Nephron (organoid): ENCODE results near the gene FAM193B.

ENCODE experiments used
- H3K27ac Mint-ChIP-seq, 3 experiments: 2 replicates each; pipeline ENCODE4 v1.8.0; 2020; ENCODE audit warnings: mixed read lengths in 3 of 3, mild to moderate bottlenecking in 2 of 3, moderate library complexity in 1 of 3
- H3K27me3 Mint-ChIP-seq: 2 replicates; pipeline ENCODE4 v1.8.0; 2021; ENCODE audit warnings: low read depth, mild to moderate bottlenecking, moderate library complexity, mixed read lengths
- H3K36me3 Mint-ChIP-seq: 2 replicates; pipeline ENCODE4 v1.8.0; 2020; ENCODE audit warnings: low read depth, mixed read lengths
- H3K4me1 Mint-ChIP-seq: 2 replicates; pipeline ENCODE4 v1.8.0; 2020; ENCODE audit warnings: mixed read lengths
- H3K4me3 Mint-ChIP-seq, 3 experiments: 2 replicates each; pipeline ENCODE4 v1.8.0; 2020; ENCODE audit warnings: mild to moderate bottlenecking in 3 of 3, mixed read lengths in 3 of 3, moderate library complexity in 2 of 3
- H3K9me3 Mint-ChIP-seq: 2 replicates; pipeline ENCODE4 v1.8.0; 2020; ENCODE audit warnings: mixed read lengths
- TF ChIP-seq, protein P1 (sequence below), 3 experiments: fragments of 200-600 bp; sonication (generic); IDR thresholded peaks; one replicate each; pipeline ENCODE4 v1.5.0; 2021; ENCODE audit warnings: antibody characterized with exemption in 3 of 3; ENCODE audit not compliant: unreplicated experiment in 3 of 3

Gene FAM193B

DNA sequence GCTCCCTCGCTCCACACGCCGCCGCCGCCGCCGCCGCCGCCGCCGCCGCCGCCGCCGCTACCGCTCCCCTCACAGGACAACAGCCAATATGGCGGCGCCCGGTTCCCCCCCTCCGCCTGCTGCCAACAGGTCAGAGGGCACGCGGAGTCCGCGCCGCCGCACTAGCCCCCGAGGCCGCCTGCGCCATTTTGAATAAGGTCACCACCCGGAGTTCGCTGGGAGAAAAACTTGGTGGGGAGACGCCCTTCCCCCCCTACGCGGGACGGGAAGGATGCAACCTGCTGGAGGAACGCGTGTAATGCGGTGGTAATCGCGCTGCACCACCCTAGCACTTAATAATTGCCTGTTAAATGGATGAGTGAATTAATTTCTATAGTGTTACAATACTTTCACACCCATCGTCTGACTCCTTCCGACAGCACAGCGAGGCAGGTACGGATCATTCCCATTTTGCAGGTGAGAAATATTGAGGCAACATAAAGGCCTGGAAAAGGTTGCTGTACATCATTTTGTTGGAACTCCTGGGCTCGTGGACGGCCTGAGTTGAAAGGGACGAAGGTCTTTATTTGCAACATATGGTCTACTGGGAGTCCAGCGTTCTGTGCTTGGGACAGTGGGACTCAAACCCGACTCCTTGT is at the start of gene FAM193B:
TSS of gene FAM193B (minus strand) at position 90 of the 638 bp plus-strand sequence. CDS start 105 bp downstream, outside the sequence.
- H3K4me1 Mint-ChIP-seq = peaks cover 37% of the 10 kb centered on the region
- H3K36me3 Mint-ChIP-seq = peaks cover 8% of the 10 kb centered on the region
- peak within 1 kb of the TSS; percentile 88 to 95 (median 92) for H3K4me3 Mint-ChIP-seq
- no peaks in the 10 kb centered on the region for H3K27me3 Mint-ChIP-seq
- TF ChIP-seq, protein P1, sequence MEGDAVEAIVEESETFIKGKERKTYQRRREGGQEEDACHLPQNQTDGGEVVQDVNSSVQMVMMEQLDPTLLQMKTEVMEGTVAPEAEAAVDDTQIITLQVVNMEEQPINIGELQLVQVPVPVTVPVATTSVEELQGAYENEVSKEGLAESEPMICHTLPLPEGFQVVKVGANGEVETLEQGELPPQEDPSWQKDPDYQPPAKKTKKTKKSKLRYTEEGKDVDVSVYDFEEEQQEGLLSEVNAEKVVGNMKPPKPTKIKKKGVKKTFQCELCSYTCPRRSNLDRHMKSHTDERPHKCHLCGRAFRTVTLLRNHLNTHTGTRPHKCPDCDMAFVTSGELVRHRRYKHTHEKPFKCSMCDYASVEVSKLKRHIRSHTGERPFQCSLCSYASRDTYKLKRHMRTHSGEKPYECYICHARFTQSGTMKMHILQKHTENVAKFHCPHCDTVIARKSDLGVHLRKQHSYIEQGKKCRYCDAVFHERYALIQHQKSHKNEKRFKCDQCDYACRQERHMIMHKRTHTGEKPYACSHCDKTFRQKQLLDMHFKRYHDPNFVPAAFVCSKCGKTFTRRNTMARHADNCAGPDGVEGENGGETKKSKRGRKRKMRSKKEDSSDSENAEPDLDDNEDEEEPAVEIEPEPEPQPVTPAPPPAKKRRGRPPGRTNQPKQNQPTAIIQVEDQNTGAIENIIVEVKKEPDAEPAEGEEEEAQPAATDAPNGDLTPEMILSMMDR (IDR thresholded peaks at IDR 0.05; ENCODE audit: unreplicated experiment in 3 of 3) = peak in 2 of 3 experiments; percentile 33
- H3K27ac Mint-ChIP-seq = peak within 1 kb of the TSS; percentile 82 to 89 (median 87)
- H3K9me3 Mint-ChIP-seq = no peaks in the 10 kb centered on the region

DNA sequence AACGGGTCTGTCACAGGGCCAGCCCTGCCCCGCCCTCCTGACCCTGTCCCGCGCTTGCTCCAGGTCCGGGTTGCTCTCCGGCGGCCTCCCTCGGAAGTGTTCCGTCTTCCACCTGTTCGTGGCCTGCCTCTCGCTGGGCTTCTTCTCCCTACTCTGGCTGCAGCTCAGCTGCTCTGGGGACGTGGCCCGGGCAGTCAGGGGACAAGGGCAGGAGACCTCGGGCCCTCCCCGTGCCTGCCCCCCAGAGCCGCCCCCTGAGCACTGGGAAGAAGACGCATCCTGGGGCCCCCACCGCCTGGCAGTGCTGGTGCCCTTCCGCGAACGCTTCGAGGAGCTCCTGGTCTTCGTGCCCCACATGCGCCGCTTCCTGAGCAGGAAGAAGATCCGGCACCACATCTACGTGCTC is 49.8 kb upstream of the FAM193B start:
- Mint-ChIP-seq H3K4me3 (no peak overlapping the region), H3K36me3 (peaks cover 8% of the 10 kb centered on the region), H3K4me1 (peaks cover 15% of the 10 kb centered on the region), H3K27me3 (no peaks in the 10 kb centered on the region), H3K9me3 (no peaks in the 10 kb centered on the region), H3K27ac (no peak overlapping the region)
- TF ChIP-seq, protein P1 (IDR thresholded peaks at IDR 0.05; ENCODE audit: unreplicated experiment in 3 of 3) = no peak

DNA sequence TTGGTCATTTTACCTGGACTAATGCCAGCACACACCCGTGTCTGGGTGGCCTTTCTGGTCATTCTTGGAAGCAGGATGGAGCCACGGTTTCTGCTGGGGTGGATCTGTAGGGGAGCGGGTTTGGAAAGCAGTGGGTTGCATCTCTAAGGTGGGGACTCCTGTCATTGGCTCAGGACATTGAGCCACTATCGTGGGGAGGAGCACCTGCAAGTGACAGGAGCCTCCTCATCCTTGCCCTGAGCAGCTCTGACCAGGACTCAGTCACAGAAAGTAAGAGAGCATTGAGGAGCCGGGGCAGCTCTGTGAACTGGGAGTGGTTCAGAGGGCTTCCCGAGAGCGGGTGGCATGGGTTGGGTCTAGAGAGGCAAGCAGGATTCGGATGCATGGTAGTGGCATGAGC is 49.3 kb upstream of the FAM193B start:
- Mint-ChIP-seq H3K27ac (peak overlapping the region in 1 of 3 experiments; percentile 57), H3K9me3 (no peaks in the 10 kb centered on the region), H3K4me3 (peak overlapping the region; percentile 28 to 52 (median 34)), H3K27me3 (no peaks in the 10 kb centered on the region), H3K4me1 (peaks cover 15% of the 10 kb centered on the region), H3K36me3 (peaks cover 8% of the 10 kb centered on the region)
- TF ChIP-seq, protein P1 (IDR thresholded peaks at IDR 0.05; ENCODE audit: unreplicated experiment in 3 of 3) = no peak

DNA sequence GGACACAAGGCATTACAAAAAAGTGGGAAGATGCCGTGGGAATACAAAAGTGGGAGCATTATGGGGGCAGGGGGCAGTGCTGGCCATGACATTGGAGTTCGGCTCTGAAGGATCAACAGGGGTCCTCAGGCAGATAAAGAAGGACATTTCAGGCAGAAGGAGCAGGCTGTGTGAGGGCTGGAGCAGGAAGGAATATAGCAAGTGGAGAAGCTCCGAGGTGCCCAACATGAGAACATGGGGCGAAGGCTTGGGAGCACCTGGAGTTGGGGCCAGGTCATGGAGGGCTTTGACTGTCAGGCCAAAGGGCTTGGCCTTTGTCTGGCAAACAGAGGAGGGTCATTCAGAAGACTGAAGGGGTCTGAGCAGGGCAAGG is 48.1 kb upstream of the FAM193B start:
- no peaks in the 10 kb centered on the region for H3K27me3 Mint-ChIP-seq
- H3K36me3 Mint-ChIP-seq = peaks cover 11% of the 10 kb centered on the region
- no peak overlapping the region for H3K27ac Mint-ChIP-seq
- no peaks in the 10 kb centered on the region for H3K9me3 Mint-ChIP-seq
- H3K4me3 Mint-ChIP-seq = peak overlapping the region; percentile 91 to 96 (median 94)
- TF ChIP-seq, protein P1 (IDR thresholded peaks at IDR 0.05; ENCODE audit: unreplicated experiment in 3 of 3) = no peak
- peaks cover 15% of the 10 kb centered on the region for H3K4me1 Mint-ChIP-seq

DNA sequence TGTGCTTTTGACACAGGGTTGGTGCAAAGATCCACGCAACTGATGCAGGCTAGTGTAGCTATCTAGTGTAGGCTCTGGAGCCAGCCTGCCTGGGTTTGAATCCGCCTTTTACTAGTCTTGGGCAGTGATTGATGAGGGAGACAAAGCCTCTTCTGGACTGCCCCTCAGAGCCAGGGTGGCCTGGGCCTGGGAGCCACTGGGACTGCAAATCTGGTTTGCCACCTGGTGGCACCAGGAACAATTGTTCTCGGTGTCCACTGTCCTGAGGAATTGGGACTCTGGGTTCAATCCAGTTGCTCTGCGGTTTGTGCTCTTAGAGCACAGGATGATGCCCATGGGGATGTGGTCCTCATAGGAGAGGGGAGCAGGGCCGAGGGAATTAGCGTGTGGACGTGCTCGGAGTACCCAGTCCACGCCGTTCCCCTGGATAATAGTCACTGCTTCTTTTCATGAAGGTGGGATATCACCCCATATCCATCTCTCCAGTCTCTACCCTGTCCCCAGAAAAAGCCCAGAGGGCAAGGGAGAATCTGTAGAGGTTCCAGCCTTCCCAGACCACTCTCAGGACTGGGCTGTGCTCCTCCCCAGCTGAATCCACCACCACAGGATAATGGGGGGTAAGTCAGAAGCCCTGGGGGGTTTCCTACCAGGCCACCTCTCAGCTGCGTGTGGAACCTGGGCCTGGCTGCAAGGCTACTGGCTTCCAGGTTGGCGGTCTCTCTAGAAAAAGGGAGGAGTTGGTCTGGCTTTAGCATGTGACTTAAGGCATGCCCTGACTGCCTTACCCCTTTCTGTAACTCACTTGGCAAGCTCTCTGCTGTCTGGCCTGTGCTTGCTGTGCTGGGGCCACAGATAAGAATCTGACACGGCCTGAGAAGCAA is 47.5 kb upstream of the FAM193B start:
- Mint-ChIP-seq H3K27me3 (no peaks in the 10 kb centered on the region), H3K4me1 (peaks cover 15% of the 10 kb centered on the region), H3K4me3 (peak overlapping the region; percentile 91 to 96 (median 94)), H3K9me3 (no peaks in the 10 kb centered on the region), H3K36me3 (peaks cover 11% of the 10 kb centered on the region), H3K27ac (peak overlapping the region in 2 of 3 experiments; percentile 41 to 92)
- TF ChIP-seq, protein P1 (IDR thresholded peaks at IDR 0.05; ENCODE audit: unreplicated experiment in 3 of 3) = no peak
